ENCODE data around the gene LARP4. TPM values are rescaled to one million over a fixed set of nuclear protein-coding genes. Genes with fewer than 3 reads are reported as not detected.

The LARP4 gene
- total RNA-seq, 4 donors from 2014 or later = 42.5 to 77.3 (median 50.0) TPM

GRCh38 chr12:50529345-50529744 is 128.7 kb downstream of the LARP4 start:
- H3K4me3 ChIP-seq (replicated peaks in 1 of 3) = no peak overlapping the region
- DNase-seq = no peak
- 96% methylated on average over 3 of the region's 3 CpGs for WGBS, 2 donors
- intact Hi-C loops (cut with DNase I) = no loop called here
- no peaks in the 10 kb centered on the region for H3K27me3 ChIP-seq
- H3K36me3 ChIP-seq = no peaks in the 10 kb centered on the region
- no peak overlapping the region for H3K27ac ChIP-seq
- TF ChIP-seq CTCF (IDR thresholded peaks at IDR 0.05) = no peak
- TF ChIP-seq POLR2A (IDR thresholded peaks at IDR 0.05) = no peak
- peaks cover 17 to 39% of the 10 kb centered on the region in 2 donors for H3K4me1 ChIP-seq
- H3K9me3 ChIP-seq = no peaks in the 10 kb centered on the region

Other genes with a start within 250 kb of the LARP4 start
- 10 to 100 TPM; 20.2 to 34.9 (median 29.5) TPM for gene CERS5, start 233.5 kb upstream of the LARP4 start, total RNA-seq
- gene LIMA1, start 117.4 kb upstream of the LARP4 start, total RNA-seq = 10 to 100 TPM; 53.0 to 75.4 (median 66.7) TPM
- gene FAM186A, start 4.3 kb upstream of the LARP4 start, total RNA-seq = not detected
- 10 to 100 TPM; 27.7 to 45.7 (median 32.4) TPM for gene DIP2B, start 104.1 kb downstream of the LARP4 start, total RNA-seq